Testis (tissue), 2 donors: ENCODE data around the gene INPP4A.

Source experiments
- CTCF ChIP-seq, 3 experiments: fragments of 450-650 bp in 2 of 3; fragments of 200-600 bp in 1 of 3; sonication (generic) in 1 of 3; IDR thresholded peaks; one replicate each; pipeline ENCODE4 v1.5.1; 2016 to 2019; ENCODE audit warnings: antibody characterized with exemption in 3 of 3, mild to moderate bottlenecking in 2 of 3, moderate library complexity in 1 of 3
- POLR2A ChIP-seq: fragments of 450-650 bp; IDR thresholded peaks from one replicate; pipeline ENCODE4 v1.6.1; 2017; ENCODE audit warnings: antibody characterized with exemption, mild to moderate bottlenecking, moderate library complexity

GRCh38 chr2:98554116-98554861 lies 109.6 kb downstream of the INPP4A start:
- TF ChIP-seq CTCF (IDR thresholded peaks at IDR 0.05) = no peak
- TF ChIP-seq POLR2A = no peak
